ENCODE results near the gene CCDC78.

The CCDC78 gene

GRCh38 chr16:678209-678857 is 47.9 kb downstream of the CCDC78 start:
- no peak for TF ChIP-seq CTCF (IDR thresholded peaks at IDR 0.05; ENCODE audit: unreplicated experiment in 3 of 3)
- H3K4me1 Mint-ChIP-seq: peaks cover 4% of the 10 kb centered on the region

GRCh38 chr16:677316-678190 is 48.7 kb downstream of the CCDC78 start:
- Mint-ChIP-seq H3K27ac (no peak overlapping the region), H3K27me3 (ENCODE audit: low read depth) (peaks cover 6% of the 10 kb centered on the region), H3K36me3 (ENCODE audit: low read depth) (no peaks in the 10 kb centered on the region), H3K4me1 (peaks cover 3% of the 10 kb centered on the region), H3K4me3 (no peak overlapping the region), H3K9me3 (no peaks in the 10 kb centered on the region)
- TF ChIP-seq CTCF (IDR thresholded peaks at IDR 0.05; ENCODE audit: unreplicated experiment in 3 of 3): no peak

More at GRCh38 chr16:678209-678857, 47.9 kb downstream of the CCDC78 start:
- Mint-ChIP-seq H3K27ac (no peak overlapping the region), H3K27me3 (ENCODE audit: low read depth) (peaks cover 6% of the 10 kb centered on the region), H3K36me3 (ENCODE audit: low read depth) (no peaks in the 10 kb centered on the region), H3K9me3 (no peaks in the 10 kb centered on the region), H3K4me3 (peak overlapping the region in 2 of 3 experiments; percentile 86 to 88)

- no peak for TF ChIP-seq CTCF (IDR thresholded peaks at IDR 0.05; ENCODE audit: unreplicated experiment in 3 of 3)
- H3K9me3 Mint-ChIP-seq: no peaks in the 10 kb centered on the region
- no peak overlapping the region for H3K27ac Mint-ChIP-seq
- H3K27me3 Mint-ChIP-seq (ENCODE audit: low read depth): peaks cover 6% of the 10 kb centered on the region
- no peaks in the 10 kb centered on the region for H3K36me3 Mint-ChIP-seq (ENCODE audit: low read depth)
- no peaks in the 10 kb centered on the region for H3K4me1 Mint-ChIP-seq
- no peak overlapping the region for H3K4me3 Mint-ChIP-seq
These were observed 49.3 kb downstream of the CCDC78 start for GRCh38 chr16:676913-677312.

- Mint-ChIP-seq H3K27ac (no peak overlapping the region), H3K27me3 (ENCODE audit: low read depth) (peaks cover 6% of the 10 kb centered on the region), H3K4me1 (no peaks in the 10 kb centered on the region), H3K9me3 (no peaks in the 10 kb centered on the region), H3K36me3 (ENCODE audit: low read depth) (no peaks in the 10 kb centered on the region), H3K4me3 (no peak overlapping the region)
- no peak for TF ChIP-seq CTCF (IDR thresholded peaks at IDR 0.05; ENCODE audit: unreplicated experiment in 3 of 3)
These were observed 49.7 kb downstream of the CCDC78 start for GRCh38 chr16:676565-676902.

GRCh38 chr16:675884-676564 is 50.2 kb downstream of the CCDC78 start:
- no peak for TF ChIP-seq CTCF (IDR thresholded peaks at IDR 0.05; ENCODE audit: unreplicated experiment in 3 of 3)
- H3K27ac Mint-ChIP-seq: no peak overlapping the region
- no peak overlapping the region for H3K4me3 Mint-ChIP-seq
- H3K36me3 Mint-ChIP-seq (ENCODE audit: low read depth): peaks cover 2% of the 10 kb centered on the region
- peaks cover 6% of the 10 kb centered on the region for H3K27me3 Mint-ChIP-seq (ENCODE audit: low read depth)
- H3K4me1 Mint-ChIP-seq: no peaks in the 10 kb centered on the region
- no peaks in the 10 kb centered on the region for H3K9me3 Mint-ChIP-seq
